Posterior vena cava (tissue), 2 donors: ENCODE measurements around the gene POLR2B. TPM values are rescaled to one million over a fixed set of nuclear protein-coding genes. Genes with fewer than 3 reads are reported as not detected.
A peak's percentile ranks its signal among the peaks of the same experiment; 100 is the strongest.
"Not testable (repeated sequence)": the region's sequence is repeated elsewhere in the genome, so short reads cannot be mapped to it uniquely, and the experiment has no call there.

ENCODE experiments used
- DNase-seq: peaks from one replicate; pipeline ENCODE4 v3.0.0-alpha.2; 2020; ENCODE audit warnings: low spot score
- intact Hi-C, 2 donors: fragments of 100-400 bp; cut with DNase I; formaldehyde crosslinking; loops; one replicate each; pipeline versions ENCODE4 v1.14.1 to v1.14.2; 2022 to 2023
- total RNA-seq, 2 donors: library from RNA; stranded (reverse); fragmentation: NEBNext Ultra II Directional; extraction: Animal tissue kit (Norgen Biotek cat#: 25700); gene quantifications; one replicate each; pipeline ENCODE4 v1.2.1, GENCODE V29; 2021
- donor health status: DM: yes; HTN: yes; CAD: no.
- donor health status: DM: yes; HTN: yes; CAD: no.

The POLR2B gene
- total RNA-seq, 2 donors from 2014 or later = 60.2 to 68.4 TPM

GRCh38 chr4:57044279-57044678 lies 65.6 kb downstream of the POLR2B start:
- intact Hi-C loops = loop anchor here (5.0 kb wide), 2 partner anchors 33 to 63 kb away; no protein-coding TSS in a partner anchor
- no peak for DNase-seq

DNA sequence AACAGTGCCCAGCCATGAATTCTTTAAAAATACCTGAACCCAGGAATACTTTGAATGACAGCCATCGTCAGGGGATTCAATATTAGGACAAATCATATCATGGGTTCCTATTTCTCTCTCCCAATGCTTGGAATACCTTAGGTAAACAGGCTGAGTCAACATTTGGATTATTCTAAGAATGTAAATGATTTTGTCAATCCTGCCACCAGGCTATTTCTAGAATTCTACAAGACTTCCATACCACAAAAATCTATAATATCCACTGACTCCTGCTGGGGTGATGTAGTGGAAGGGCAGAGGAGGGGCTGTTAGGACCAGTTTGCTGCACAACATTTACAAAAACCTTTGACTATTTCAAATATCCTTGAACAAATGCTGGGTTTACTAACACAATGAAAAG lies 66.3 kb downstream of the POLR2B start:
- no peak for DNase-seq
- intact Hi-C loops = loop anchor here (5.0 kb wide), 2 partner anchors 32 to 62 kb away; no protein-coding TSS in a partner anchor

GRCh38 chr4:57047046-57047445 lies 68.3 kb downstream of the POLR2B start:
- intact Hi-C loops, DNase-seq: not testable (repeated sequence)

- intact Hi-C loops = no loop called here
- DNase-seq = no peak
Observed at GRCh38 chr4:57048590-57049304, 70.1 kb downstream of the POLR2B start.

GRCh38 chr4:57051095-57051494 lies 72.4 kb downstream of the POLR2B start:
- DNase-seq = no peak
- intact Hi-C loops = no loop called here

- DNase-seq = no peak
- intact Hi-C loops = no loop called here
Observed at GRCh38 chr4:57051524-57051923, 72.8 kb downstream of the POLR2B start.

GRCh38 chr4:57053508-57053907 lies 74.8 kb downstream of the POLR2B start:
- intact Hi-C loops = no loop called here
- DNase-seq = no peak

DNA sequence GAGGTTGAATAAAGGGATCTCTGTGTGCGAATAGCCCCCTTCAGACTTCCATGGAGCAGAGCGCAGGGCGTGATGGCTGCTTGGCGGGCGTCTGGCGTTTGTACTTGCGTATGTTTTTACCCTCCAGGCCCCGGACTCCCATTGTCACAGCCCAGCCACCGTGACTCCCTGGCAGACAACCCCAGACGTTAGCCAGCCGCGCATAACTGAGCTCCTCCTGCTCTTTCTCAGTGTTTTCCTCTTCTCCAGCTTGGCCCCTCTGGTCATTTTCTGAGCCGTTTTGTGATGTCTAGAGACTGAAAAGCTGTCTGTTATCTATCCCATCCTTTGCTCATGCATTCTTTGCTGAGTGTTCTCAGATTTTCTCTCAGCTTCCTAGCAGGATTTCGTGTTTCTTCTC lies 77.2 kb downstream of the POLR2B start:
- no peak for DNase-seq
- intact Hi-C loops = loop anchor here in 1 of 2 donors (2.0 kb wide), 1 partner anchor 49 kb away; no protein-coding TSS in a partner anchor

GRCh38 chr4:57059890-57060716 lies 81.4 kb downstream of the POLR2B start:
- intact Hi-C loops = no loop called here

DNA sequence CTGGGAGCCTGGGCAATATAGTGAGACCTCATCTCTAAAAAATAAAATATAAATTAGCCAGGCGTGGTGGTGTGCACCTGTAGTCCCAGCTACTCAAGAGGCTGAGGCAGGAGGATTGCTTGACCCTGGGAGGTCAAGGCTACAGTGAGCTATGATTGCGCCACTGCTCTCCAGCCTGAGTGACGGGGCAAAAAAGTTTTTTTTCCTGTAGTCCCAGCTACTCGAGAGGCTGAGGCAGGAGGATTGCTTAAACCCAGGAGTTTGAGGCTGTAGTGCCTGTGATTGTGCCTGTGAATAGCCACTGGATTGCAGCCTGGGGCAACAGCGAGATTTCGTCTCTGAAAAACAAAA lies 82.0 kb downstream of the POLR2B start:
- intact Hi-C loops, DNase-seq: not testable (repeated sequence)

More at GRCh38 chr4:57059890-57060716, 81.4 kb downstream of the POLR2B start:
- no peak for DNase-seq

GRCh38 chr4:57061395-57061794 lies 82.7 kb downstream of the POLR2B start:
- intact Hi-C loops = no loop called here
- no peak for DNase-seq

GRCh38 chr4:57063518-57063917 lies 84.8 kb downstream of the POLR2B start:
- DNase-seq = no peak
- intact Hi-C loops = no loop called here

DNA sequence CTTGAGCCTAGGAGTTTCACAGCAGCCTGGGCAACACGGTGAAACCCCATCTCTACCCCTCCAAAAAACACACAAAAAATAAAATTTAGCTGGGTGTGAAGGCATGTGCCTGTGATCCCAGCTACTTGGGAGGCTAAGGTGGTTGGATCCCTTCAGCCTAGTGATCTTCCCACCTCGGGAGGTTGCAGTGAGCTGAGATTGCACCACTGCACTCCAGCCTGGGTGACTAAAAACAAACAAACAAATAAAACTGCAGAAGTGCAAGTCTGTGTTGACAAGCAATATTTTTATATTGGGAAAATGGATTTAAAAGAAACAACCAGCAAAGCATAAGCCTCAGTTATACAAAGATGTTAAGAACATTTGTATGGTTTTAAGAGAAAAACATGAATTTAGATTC lies 85.4 kb downstream of the POLR2B start:
- intact Hi-C loops = no loop called here
- DNase-seq = no peak

- intact Hi-C loops = no loop called here
- peak; percentile 94 for DNase-seq
Observed at GRCh38 chr4:57064811-57065711, 86.4 kb downstream of the POLR2B start.

- DNase-seq = no peak
- intact Hi-C loops = no loop called here
Observed at GRCh38 chr4:57065730-57066482, 87.2 kb downstream of the POLR2B start.

- DNase-seq = no peak
- intact Hi-C loops = no loop called here
Observed at GRCh38 chr4:57068237-57068981, 89.7 kb downstream of the POLR2B start.

- no peak for DNase-seq
- intact Hi-C loops = no loop called here
Observed at GRCh38 chr4:57070461-57070860, 91.8 kb downstream of the POLR2B start.

- intact Hi-C loops = no loop called here
- DNase-seq = no peak
Observed at GRCh38 chr4:57071326-57071725, 92.6 kb downstream of the POLR2B start.
